Stomach (tissue), 9 donors: ENCODE results near the gene CCT3. TPM values are rescaled to one million over a fixed set of nuclear protein-coding genes. Genes with fewer than 3 reads are reported as not detected.

Experiments used
- DNase-seq, 2 donors: peaks; one replicate each; pipeline versions ENCODE4 v3.0.0 to v3.0.0-alpha.2; 2013 to 2019
- H3K27ac ChIP-seq, 5 donors: fragments of 200-600 bp in 4 of 5; sonication (generic) in 4 of 5; one replicate each; pipeline ENCODE4 v1.5.1; 2013 to 2019; ENCODE audit warnings: mild to moderate bottlenecking in 1 of 5, moderate library complexity in 1 of 5
- H3K27me3 ChIP-seq, 3 donors: fragments of 200-600 bp; sonication (generic); one replicate each; pipeline ENCODE4 v1.5.1; 2017 to 2019; ENCODE audit warnings: mixed run types in 1 of 3
- H3K36me3 ChIP-seq, 4 donors: fragments of 200-600 bp; sonication (generic); 1 replicate in 3 of 4; 2 replicates in 1 of 4; pipeline ENCODE4 v1.5.1; 2016 to 2019
- H3K4me1 ChIP-seq, 4 donors: fragments of 200-600 bp; sonication (generic); one replicate each; pipeline ENCODE4 v1.5.1; 2016 to 2019
- H3K4me3 ChIP-seq, 4 donors: fragments of 200-600 bp; sonication (generic) in 3 of 4; one replicate each; pipeline ENCODE4 v1.5.1; 2016 to 2019; ENCODE audit warnings: mild to moderate bottlenecking in 1 of 4
- H3K9me3 ChIP-seq, 4 donors: fragments of 200-600 bp; sonication (generic); one replicate each; pipeline ENCODE4 v1.5.1; 2016 to 2019
- EP300 ChIP-seq: sonication (generic); formaldehyde crosslinking; IDR thresholded peaks from one replicate; pipeline ENCODE4 v1.6.1; 2017; ENCODE audit warnings: antibody characterized with exemption
- POLR2A ChIP-seq, 4 donors: fragments of 450-650 bp; IDR thresholded peaks; one replicate each; pipeline ENCODE4 v1.6.1; 2016; ENCODE audit warnings: antibody characterized with exemption in 4 of 4, control low read depth in 2 of 4, mild to moderate bottlenecking in 1 of 4, moderate library complexity in 1 of 4
- POLR2AphosphoS5 ChIP-seq, 3 donors: sonication (generic); formaldehyde crosslinking; IDR thresholded peaks; one replicate each; pipeline ENCODE4 v1.6.1; 2016; ENCODE audit warnings: antibody characterized with exemption in 3 of 3
- WGBS, 5 donors: extraction: QIAGEN DNeasy Blood & Tissue Kit in 3 of 5; methylation state at CpG; one replicate each; pipeline versions ENCODE4 v1.1.5 to v1.1.7; 2013 to 2018; 5-methylcytosine and 5-hydroxymethylcytosine counted together
- intact Hi-C: fragments of 100-400 bp; cut with DNase I; formaldehyde crosslinking; loops from one replicate; pipeline ENCODE4 v1.15.1; 2023; ENCODE audit warnings: low total_unique reads
- polyA plus RNA-seq, 3 donors: library from polyadenylated mRNA; stranded (reverse); fragments of 200-250 nt; gene quantifications; one replicate each; pipeline ENCODE4 v1.2.3, GENCODE V29; 2013
- total RNA-seq, 5 donors: library from RNA; depleted of rRNA; stranded (reverse); fragments of >200 nt; gene quantifications; one replicate each; pipeline versions ENCODE4 v1.1.0 to v1.2.3, GENCODE V29; 2014 to 2016
- TF ChIP-seq, protein P1 (sequence below), 7 experiments: fragments of 450-650 bp in 4 of 7; fragments of 200-600 bp in 3 of 7; sonication (generic) in 3 of 7; IDR thresholded peaks; one replicate each; pipeline ENCODE4 v1.5.1; 2016 to 2019; ENCODE audit warnings: antibody characterized with exemption in 7 of 7, control low read depth in 2 of 7, mild to moderate bottlenecking in 1 of 7
- donor health status: healthy with polysubstance abuse.
- donor health status: Bipolar disorder and iron deficiency.
- donor health status: healthy.

Gene CCT3
- total and polyA plus RNA-seq, 8 donors: 39.1 to 252 (median 119) TPM

DNA sequence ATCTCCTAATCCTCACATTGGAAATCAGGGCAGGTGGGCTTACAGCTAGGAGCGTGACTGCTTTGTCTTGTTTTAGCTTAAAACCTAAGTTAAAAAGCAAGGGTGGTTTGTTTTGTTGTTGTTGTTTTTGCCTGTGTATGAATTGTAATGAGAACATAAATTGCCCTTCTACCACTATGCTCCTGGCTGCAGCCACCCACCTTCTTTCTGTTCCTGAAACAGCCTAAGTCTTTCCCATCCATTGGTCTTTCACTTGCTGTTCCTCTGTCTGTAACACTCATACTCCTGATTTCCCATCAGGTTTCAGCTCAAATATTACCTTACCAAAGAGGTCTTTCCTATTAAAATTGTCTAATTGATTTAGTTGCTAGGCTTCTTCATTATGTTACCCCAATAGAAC is 54.6 kb downstream of the CCT3 start:
- TF ChIP-seq, protein P1, sequence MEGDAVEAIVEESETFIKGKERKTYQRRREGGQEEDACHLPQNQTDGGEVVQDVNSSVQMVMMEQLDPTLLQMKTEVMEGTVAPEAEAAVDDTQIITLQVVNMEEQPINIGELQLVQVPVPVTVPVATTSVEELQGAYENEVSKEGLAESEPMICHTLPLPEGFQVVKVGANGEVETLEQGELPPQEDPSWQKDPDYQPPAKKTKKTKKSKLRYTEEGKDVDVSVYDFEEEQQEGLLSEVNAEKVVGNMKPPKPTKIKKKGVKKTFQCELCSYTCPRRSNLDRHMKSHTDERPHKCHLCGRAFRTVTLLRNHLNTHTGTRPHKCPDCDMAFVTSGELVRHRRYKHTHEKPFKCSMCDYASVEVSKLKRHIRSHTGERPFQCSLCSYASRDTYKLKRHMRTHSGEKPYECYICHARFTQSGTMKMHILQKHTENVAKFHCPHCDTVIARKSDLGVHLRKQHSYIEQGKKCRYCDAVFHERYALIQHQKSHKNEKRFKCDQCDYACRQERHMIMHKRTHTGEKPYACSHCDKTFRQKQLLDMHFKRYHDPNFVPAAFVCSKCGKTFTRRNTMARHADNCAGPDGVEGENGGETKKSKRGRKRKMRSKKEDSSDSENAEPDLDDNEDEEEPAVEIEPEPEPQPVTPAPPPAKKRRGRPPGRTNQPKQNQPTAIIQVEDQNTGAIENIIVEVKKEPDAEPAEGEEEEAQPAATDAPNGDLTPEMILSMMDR (IDR thresholded peaks at IDR 0.05): no peak
- TF ChIP-seq POLR2A (IDR thresholded peaks at IDR 0.05): no peak
- TF ChIP-seq POLR2AphosphoS5 (IDR thresholded peaks at IDR 0.05): no peak
- no peak for TF ChIP-seq EP300
- WGBS, 5 donors: 66 to 90% (median 74%) methylated on average over 1 of the region's 1 CpG
- intact Hi-C loops: no loop called here
- H3K4me3 ChIP-seq: peak overlapping the region; percentile 76 to 97 (median 95)
- H3K36me3 ChIP-seq: peaks cover 8 to 31% (median 26%) of the 10 kb centered on the region in 4 donors
- H3K9me3 ChIP-seq: no peaks in the 10 kb centered on the region
- no peaks in the 10 kb centered on the region for H3K27me3 ChIP-seq
- H3K27ac ChIP-seq: peak overlapping the region in 4 of 5 donors; percentile 93 to 97 (median 94)
- no peak for DNase-seq
- peaks cover 24 to 50% (median 44%) of the 10 kb centered on the region in 4 donors for H3K4me1 ChIP-seq

DNA sequence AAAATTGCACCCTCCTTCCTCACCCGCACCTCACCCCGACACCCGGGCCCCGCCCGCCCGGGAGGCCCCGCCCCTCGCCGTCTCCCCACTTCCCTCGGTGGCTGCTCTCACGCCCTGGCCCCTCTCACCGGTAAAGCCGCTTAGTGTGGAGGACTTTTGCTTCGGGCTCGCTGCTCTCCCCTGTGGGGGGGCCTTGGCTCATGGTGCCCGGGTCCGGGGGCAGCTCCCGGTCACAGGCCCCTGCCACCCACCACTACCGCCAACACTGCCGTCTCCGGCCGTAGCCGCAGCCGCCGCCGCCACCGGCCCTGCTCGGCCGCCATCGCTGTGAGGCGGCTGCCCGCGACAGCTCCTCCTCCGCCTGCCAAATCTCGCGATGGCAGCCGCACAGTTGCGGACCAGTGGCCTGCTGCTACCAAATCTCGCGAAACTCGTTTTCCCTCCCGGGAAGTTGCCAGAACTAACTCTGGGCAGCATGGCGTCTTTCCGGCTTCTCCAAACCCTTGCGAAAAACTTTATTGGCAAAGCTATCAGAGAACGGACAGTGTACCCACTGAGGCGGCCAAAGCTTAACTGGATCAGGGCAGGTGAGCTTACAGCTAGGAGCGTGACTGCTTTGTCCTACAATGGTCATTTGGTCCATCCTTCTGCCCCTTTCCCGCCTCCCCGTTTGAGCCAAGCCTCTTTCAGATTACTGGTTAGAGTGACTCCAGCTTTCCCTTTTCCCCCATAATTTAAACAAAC is 55.4 kb downstream of the CCT3 start, which contains the start of gene SMG5:
TSS of gene SMG5 (minus strand) at position 347 of the 744 bp plus-strand sequence. CDS start at position 202, 145 bp downstream.
- WGBS, 5 donors: 0 to 1% (median 1%) methylated on average over 25 to 50 of the region's 50 CpGs
- H3K4me1 ChIP-seq: peaks cover 24 to 50% (median 44%) of the 10 kb centered on the region in 4 donors
- H3K4me3 ChIP-seq: peak within 1 kb of the TSS; percentile 76 to 97 (median 95)
- TF ChIP-seq POLR2A (IDR thresholded peaks at IDR 0.05) (peak in 1 of 4 donors; percentile 76), EP300 (no peak), POLR2AphosphoS5 (IDR thresholded peaks at IDR 0.05) (peak; percentile 87 to 95 (median 90))
- TF ChIP-seq, protein P1 (IDR thresholded peaks at IDR 0.05): no peak
- peak; percentile 96 to 100 for DNase-seq
- H3K27ac ChIP-seq: peak within 1 kb of the TSS; percentile 91 to 97 (median 94)
- H3K36me3 ChIP-seq: peaks cover 15 to 36% (median 32%) of the 10 kb centered on the region in 4 donors
- no peaks in the 10 kb centered on the region for H3K27me3 ChIP-seq
- H3K9me3 ChIP-seq: no peaks in the 10 kb centered on the region
- intact Hi-C loops: no loop called here

DNA sequence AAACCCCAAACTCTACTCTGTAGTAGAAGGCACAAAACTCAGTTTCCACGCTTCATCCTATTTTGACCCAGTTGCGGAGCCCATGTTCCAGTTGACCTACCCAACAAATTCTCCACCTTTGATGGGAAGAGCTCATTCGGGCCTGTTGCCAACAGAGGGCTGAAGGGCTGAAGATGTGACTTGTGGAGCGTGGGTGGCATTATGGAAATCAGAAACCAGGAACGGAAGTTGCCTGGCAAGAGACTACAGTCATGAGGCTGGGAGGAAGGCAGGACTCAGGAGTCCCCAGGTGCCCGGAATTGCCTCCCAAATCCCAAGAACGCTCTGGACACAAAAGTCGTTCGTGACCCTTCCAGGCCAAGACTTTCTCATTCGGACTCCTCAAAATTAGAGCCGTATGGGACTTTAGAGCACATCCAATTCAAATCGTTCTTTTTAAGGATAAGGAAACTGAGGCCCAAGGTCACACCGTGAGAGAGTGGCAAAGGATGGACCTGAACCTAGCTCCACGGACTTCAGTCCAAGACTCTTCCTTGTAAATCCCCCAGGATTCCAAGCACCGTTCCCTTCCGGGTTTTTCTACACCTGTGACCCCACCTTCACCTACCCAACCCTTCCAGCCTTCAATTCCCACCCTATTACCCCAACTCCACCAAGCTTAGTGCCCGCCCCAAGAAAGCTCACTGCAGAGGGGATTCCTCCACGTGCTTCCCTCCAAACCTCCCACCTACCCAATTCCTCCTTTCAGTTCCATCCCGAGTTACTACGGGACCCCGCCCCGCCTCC is 56.2 kb downstream of the CCT3 start:
- H3K4me3 ChIP-seq: peak overlapping the region; percentile 76 to 97 (median 95)
- peak overlapping the region; percentile 91 to 97 (median 94) for H3K27ac ChIP-seq
- DNase-seq: peak in 1 of 2 donors; percentile 81
- peaks cover 21 to 43% (median 38%) of the 10 kb centered on the region in 4 donors for H3K36me3 ChIP-seq
- peaks cover 24 to 50% (median 46%) of the 10 kb centered on the region in 4 donors for H3K4me1 ChIP-seq
- no peaks in the 10 kb centered on the region for H3K27me3 ChIP-seq
- no peaks in the 10 kb centered on the region for H3K9me3 ChIP-seq
- 7 to 9% (median 8%) methylated on average over 20 to 22 of the region's 22 CpGs for WGBS, 5 donors
- intact Hi-C loops: no loop called here
- no peak for TF ChIP-seq POLR2AphosphoS5 (IDR thresholded peaks at IDR 0.05)
- TF ChIP-seq EP300: no peak
- TF ChIP-seq, protein P1 (IDR thresholded peaks at IDR 0.05): no peak
- TF ChIP-seq POLR2A (IDR thresholded peaks at IDR 0.05): no peak

DNA sequence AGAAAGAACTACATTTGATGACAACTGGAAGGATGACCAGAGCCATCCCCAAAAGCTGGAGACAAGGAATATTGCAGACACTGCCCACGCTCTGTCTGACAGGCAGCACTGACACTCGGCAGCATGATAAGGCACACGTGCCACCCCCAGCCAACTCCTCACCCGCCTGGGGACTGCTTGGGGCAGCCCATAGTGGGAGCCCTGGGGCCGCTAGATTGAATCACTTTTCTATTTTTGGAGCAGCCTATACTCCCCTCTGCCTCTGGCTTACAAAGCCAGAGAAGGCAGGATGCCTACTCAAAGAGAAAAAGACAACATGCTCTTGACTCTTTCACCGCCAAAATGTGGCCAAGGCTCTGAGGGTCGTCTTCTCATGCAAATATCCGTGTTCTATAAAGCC is 56.8 kb downstream of the CCT3 start:
- 10 to 26% (median 13%) methylated on average over 8 of the region's 8 CpGs for WGBS, 5 donors
- Histone ChIP-seq H3K27me3 (no peaks in the 10 kb centered on the region), H3K27ac (peak overlapping the region in 3 of 5 donors; percentile 93 to 95 (median 94)), H3K4me3 (peak overlapping the region; percentile 76 to 97 (median 95)), H3K4me1 (peaks cover 24 to 50% (median 47%) of the 10 kb centered on the region in 4 donors), H3K9me3 (no peaks in the 10 kb centered on the region), H3K36me3 (peaks cover 27 to 46% (median 39%) of the 10 kb centered on the region in 4 donors)
- DNase-seq: peak in 1 of 2 donors; percentile 46
- intact Hi-C loops: no loop called here
- TF ChIP-seq, protein P1 (IDR thresholded peaks at IDR 0.05): no peak
- TF ChIP-seq POLR2A (IDR thresholded peaks at IDR 0.05) (no peak), EP300 (no peak), POLR2AphosphoS5 (IDR thresholded peaks at IDR 0.05) (no peak)
